GM12865 (cell line): Measurements from ENCODE around the gene FAM114A2.

Source experiments
- DNase-seq: peaks from one replicate; pipeline ENCODE4 v3.0.0; 2010; ENCODE audit warnings: low read depth
- H3K4me3 ChIP-seq: 2 replicates; pipeline ENCODE4 v1.5.1; 2011; ENCODE audit warnings: mild to moderate bottlenecking, low read depth, low read length, control low read depth
- TF ChIP-seq, protein P1 (sequence below): IDR thresholded peaks from 2 replicates; pipeline ENCODE4 v1.5.1; 2011; ENCODE audit warnings: low read length, control low read depth, low read depth, inconsistent platforms; ENCODE audit not compliant: insufficient read depth; ENCODE audit errors: missing control alignments

The FAM114A2 gene

DNA sequence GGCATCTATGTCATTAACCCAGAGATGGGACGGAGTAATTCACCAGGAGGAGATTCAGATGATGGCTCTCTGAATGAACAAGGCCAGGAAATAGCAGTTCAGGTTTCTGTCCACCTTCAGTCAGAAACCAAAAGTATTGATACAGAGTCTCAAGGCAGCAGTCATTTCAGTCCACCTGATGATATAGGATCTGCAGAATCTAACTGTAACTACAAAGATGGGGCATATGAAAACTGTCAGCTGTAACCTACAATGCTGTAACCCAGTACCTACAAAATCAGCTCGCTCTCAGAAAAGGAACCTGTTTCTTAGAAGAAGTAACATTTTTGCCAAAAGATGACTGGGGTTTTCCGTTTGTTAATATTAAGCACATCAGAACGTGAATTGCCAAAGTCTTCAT lies 14.8 kb upstream of the FAM114A2 start:
- peak; percentile 16 for DNase-seq
- H3K4me3 ChIP-seq, result no peak overlapping the region
- TF ChIP-seq, protein P1, sequence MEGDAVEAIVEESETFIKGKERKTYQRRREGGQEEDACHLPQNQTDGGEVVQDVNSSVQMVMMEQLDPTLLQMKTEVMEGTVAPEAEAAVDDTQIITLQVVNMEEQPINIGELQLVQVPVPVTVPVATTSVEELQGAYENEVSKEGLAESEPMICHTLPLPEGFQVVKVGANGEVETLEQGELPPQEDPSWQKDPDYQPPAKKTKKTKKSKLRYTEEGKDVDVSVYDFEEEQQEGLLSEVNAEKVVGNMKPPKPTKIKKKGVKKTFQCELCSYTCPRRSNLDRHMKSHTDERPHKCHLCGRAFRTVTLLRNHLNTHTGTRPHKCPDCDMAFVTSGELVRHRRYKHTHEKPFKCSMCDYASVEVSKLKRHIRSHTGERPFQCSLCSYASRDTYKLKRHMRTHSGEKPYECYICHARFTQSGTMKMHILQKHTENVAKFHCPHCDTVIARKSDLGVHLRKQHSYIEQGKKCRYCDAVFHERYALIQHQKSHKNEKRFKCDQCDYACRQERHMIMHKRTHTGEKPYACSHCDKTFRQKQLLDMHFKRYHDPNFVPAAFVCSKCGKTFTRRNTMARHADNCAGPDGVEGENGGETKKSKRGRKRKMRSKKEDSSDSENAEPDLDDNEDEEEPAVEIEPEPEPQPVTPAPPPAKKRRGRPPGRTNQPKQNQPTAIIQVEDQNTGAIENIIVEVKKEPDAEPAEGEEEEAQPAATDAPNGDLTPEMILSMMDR, result no peak

DNA sequence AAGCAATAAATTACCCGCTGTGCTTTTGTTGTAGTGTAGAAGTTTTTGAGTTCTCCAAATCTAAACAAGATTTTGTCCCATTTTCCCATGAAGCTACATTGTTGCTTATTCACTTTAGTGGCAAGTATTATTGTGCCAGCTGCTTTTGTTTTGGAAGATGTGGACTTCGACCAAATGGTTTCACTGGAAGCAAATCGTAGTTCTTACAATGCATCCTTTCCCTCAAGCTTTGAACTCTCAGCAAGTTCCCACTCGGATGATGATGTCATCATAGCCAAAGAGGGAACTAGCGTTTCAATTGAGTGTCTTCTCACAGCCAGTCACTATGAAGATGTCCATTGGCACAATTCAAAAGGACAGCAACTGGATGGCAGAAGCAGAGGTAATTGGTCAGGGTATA lies 10.9 kb upstream of the FAM114A2 start:
- DNase-seq, result no peak
- TF ChIP-seq, protein P1, result no peak

DNA sequence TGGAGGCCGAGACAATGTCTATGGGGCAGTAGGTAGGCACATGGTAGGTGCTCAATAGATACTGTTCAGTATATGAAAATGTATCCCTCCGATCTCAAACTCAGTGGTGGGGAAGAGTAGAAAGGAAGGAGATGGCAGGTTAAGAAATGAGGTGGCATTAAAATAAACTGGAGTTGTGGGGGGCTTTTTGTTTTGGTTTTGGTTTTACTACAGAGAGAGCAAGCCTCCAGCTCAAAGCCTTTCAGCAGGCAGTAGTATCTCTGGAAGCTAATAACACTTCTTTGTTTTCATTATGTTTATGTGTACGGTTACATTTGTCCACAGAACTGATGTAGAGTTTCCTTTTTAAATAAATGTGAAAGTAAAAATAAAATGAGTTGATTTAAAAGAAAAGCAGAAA lies 8.6 kb upstream of the FAM114A2 start:
- peak; percentile 4 for DNase-seq
- H3K4me3 ChIP-seq, result no peak overlapping the region
- TF ChIP-seq, protein P1, result no peak

More for the DNA sequence above, 10.9 kb upstream of the FAM114A2 start:
- no peak overlapping the region for H3K4me3 ChIP-seq

DNA sequence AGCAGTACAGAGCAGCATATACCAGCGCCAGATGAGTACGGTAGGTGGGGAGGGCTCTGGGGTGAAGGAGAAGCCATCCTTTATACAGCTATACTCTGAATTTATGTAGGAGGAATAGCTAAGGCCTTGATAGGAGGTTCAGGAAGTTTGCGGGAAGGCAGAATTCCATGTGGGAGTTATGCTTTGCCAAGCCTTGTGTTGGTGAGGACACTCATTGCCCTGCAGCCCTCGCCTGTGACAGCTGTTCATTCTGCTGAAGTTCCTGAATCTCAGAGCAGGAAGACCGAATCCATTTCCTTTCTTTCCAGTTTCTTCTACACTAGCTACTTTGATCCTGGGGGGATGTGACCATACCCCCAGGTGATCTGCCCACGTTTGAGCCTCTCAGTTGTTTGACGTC lies 7.8 kb upstream of the FAM114A2 start:
- no peak overlapping the region for H3K4me3 ChIP-seq
- TF ChIP-seq, protein P1, result no peak
- no peak for DNase-seq

DNA sequence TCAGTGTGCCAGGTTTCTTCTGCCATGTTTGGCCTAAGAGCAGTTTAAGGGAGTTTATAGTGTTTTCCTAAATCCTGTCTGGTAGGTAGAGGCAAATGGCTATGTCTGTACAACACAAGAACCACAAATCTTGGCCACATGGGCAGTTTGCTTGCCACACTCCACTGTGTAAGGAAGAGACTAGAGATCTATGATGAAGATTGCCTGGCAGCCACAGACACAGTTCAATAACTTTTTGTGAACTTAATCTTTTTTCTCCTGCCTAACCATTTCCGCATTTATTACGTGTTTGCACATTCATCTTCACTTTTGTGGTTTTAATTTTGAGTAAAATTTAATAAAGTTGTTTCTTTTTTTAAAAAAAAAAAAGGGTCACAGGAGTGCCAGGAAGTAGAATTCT lies 5.9 kb upstream of the FAM114A2 start:
- no peak for DNase-seq
- H3K4me3 ChIP-seq, result no peak overlapping the region
- TF ChIP-seq, protein P1, result no peak

DNA sequence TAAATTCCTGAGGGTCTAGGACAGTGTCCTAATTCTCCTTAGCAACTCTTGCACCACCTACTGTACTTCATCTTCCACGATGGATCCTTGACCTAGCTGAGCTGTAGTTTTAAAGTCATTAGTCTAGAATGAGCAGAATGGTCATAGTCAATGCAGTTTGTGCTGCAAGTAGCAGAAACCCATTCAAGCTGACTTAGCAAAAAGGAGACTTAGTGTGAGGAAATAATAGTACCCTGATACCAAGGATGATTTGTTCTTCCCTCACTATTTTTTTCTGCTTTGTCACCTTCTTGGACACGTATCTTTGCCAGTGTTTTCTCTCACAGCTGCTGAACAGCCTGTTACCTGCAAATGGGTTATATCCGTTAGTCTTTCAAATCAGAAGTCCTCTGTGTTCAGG lies 5.4 kb upstream of the FAM114A2 start:
- TF ChIP-seq, protein P1, result no peak
- H3K4me3 ChIP-seq, result no peak overlapping the region
- DNase-seq, result no peak

DNA sequence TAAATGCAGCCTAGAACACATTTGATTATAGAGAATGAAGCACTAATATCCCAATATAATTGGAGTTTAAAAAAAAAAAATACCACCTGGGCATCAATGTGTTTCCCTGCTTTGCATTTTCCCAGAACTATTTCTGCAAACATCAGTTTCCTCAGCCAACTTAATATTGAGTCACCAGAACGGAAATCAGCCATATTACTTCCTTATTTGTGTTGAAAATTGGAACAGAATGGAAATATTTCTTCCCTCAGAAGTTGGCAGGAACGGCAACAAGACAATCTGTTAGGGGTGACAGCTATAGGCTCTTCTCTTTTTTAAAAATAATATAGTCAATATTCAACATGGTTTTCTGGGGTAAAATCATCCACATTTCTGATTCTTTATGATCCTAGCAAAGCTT lies 4.1 kb upstream of the FAM114A2 start:
- H3K4me3 ChIP-seq, result no peak overlapping the region
- TF ChIP-seq, protein P1, result no peak
- DNase-seq, result no peak
